DND-41 (cell line): ENCODE measurements around the gene DEGS1.

Experiments used
- EZH2 ChIP-seq: IDR thresholded peaks from 3 replicates; pipeline ENCODE4 v1.6.1; 2012; ENCODE audit warnings: borderline replicate concordance, low read depth, mild to moderate bottlenecking, moderate library complexity, low read length, inconsistent platforms; ENCODE audit not compliant: severe bottlenecking
- TF ChIP-seq, protein P1 (sequence below): IDR thresholded peaks from 2 replicates; pipeline ENCODE4 v1.5.1; 2012; ENCODE audit warnings: borderline replicate concordance, low read length, moderate library complexity, mild to moderate bottlenecking; ENCODE audit not compliant: poor library complexity, severe bottlenecking; ENCODE audit errors: extremely low read depth

- TF ChIP-seq, protein P1, sequence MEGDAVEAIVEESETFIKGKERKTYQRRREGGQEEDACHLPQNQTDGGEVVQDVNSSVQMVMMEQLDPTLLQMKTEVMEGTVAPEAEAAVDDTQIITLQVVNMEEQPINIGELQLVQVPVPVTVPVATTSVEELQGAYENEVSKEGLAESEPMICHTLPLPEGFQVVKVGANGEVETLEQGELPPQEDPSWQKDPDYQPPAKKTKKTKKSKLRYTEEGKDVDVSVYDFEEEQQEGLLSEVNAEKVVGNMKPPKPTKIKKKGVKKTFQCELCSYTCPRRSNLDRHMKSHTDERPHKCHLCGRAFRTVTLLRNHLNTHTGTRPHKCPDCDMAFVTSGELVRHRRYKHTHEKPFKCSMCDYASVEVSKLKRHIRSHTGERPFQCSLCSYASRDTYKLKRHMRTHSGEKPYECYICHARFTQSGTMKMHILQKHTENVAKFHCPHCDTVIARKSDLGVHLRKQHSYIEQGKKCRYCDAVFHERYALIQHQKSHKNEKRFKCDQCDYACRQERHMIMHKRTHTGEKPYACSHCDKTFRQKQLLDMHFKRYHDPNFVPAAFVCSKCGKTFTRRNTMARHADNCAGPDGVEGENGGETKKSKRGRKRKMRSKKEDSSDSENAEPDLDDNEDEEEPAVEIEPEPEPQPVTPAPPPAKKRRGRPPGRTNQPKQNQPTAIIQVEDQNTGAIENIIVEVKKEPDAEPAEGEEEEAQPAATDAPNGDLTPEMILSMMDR = no peak
- no peak for TF ChIP-seq EZH2
Measured at GRCh38 chr1:224219011-224219611, 36.1 kb downstream of the DEGS1 start.
